Hepatocyte (in vitro differentiated cells): ENCODE results near the gene BCKDK.

Experiments used
- EZH2 ChIP-seq: fragments of 200-600 bp; sonication (generic); IDR thresholded peaks from 2 replicates; pipeline ENCODE4 v1.6.1; 2016; ENCODE audit warnings: antibody characterized with exemption, mild to moderate bottlenecking, borderline replicate concordance
- EZH2phosphoT487 ChIP-seq: fragments of 200-600 bp; sonication (generic); IDR thresholded peaks from one replicate; pipeline ENCODE4 v1.6.1; 2018; ENCODE audit warnings: antibody characterized with exemption, mild to moderate bottlenecking, low read depth, moderate library complexity; ENCODE audit not compliant: unreplicated experiment, severe bottlenecking
- TF ChIP-seq, protein P1 (sequence below): fragments of 200-600 bp; sonication (generic); IDR thresholded peaks from 2 replicates; pipeline ENCODE4 v1.5.1; 2016; ENCODE audit warnings: antibody characterized with exemption, mild to moderate bottlenecking; ENCODE audit not compliant: poor library complexity

DNA sequence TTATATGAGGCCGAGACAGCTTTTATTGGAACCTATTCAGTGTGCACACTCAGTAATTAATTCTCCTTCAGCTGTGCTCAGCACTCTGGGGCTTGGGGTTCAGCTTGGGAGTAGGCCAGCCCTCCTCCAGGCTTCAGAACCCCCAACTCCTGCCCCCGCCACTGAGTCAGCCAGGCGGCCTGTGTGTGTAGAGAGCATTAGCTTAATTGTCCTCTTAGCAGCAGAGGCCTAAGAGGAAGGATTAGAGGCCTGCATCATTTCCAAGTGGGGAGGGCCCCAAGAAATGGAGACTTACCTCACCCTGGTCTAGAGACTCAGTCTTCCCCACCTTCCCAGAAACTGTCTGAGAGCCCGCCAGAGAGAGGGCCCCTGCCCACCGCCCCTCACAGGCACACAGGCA, 20.2 kb upstream of the BCKDK start:
- TF ChIP-seq EZH2 = no peak
- TF ChIP-seq, protein P1, sequence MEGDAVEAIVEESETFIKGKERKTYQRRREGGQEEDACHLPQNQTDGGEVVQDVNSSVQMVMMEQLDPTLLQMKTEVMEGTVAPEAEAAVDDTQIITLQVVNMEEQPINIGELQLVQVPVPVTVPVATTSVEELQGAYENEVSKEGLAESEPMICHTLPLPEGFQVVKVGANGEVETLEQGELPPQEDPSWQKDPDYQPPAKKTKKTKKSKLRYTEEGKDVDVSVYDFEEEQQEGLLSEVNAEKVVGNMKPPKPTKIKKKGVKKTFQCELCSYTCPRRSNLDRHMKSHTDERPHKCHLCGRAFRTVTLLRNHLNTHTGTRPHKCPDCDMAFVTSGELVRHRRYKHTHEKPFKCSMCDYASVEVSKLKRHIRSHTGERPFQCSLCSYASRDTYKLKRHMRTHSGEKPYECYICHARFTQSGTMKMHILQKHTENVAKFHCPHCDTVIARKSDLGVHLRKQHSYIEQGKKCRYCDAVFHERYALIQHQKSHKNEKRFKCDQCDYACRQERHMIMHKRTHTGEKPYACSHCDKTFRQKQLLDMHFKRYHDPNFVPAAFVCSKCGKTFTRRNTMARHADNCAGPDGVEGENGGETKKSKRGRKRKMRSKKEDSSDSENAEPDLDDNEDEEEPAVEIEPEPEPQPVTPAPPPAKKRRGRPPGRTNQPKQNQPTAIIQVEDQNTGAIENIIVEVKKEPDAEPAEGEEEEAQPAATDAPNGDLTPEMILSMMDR = no peak
- no peak for TF ChIP-seq EZH2phosphoT487
